GM20431 (cell line): Measurements from ENCODE around the gene NEURL3.
"Not testable (repeated sequence)": the region's sequence is repeated elsewhere in the genome, so short reads cannot be mapped to it uniquely, and the experiment has no call there.

ENCODE experiments used
- in situ Hi-C: fragments of 300-500 bp; cut with MseI, MboI; formaldehyde crosslinking; loops from one replicate; pipeline ENCODE4 v1.15.0; 2020; ENCODE audit warnings: low sequenced_read_pairs; ENCODE audit not compliant: unreplicated experiment

Gene NEURL3

DNA sequence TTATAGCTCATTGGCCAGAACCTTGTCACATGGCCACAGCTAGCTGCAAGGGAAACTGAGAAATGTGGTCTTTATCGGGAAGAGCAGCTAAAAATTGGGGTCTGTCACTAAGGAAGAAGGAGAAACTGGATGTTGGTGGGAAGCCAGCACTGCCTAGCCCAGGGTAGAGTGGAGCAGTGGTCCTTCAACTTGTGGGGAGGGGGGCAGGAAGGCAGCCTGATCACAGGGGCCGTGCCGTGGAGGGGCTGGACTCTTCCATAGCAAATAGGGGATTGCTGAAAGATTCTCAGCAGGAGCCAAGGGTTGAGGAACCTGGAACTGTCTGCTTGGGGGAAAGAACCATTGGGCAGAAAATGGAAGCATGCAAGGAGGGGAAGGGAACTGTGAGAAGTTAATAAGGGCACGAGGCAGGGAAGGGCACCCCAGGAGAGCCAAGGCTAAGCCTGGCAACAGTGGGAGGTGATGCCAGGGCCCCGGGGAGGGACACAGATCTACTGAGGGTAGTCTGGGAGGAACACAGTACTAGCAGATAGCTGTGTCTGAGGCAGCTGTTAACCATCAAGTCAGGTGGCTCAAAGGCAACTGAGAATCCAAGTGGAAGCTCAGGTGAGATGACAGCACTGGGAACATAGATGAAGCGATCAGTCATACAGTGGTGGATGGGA lies 5.9 kb upstream of the NEURL3 start:
- in situ Hi-C loops: loop anchor here (10.0 kb wide), 1 partner anchor 106 kb away; no protein-coding TSS in a partner anchor

DNA sequence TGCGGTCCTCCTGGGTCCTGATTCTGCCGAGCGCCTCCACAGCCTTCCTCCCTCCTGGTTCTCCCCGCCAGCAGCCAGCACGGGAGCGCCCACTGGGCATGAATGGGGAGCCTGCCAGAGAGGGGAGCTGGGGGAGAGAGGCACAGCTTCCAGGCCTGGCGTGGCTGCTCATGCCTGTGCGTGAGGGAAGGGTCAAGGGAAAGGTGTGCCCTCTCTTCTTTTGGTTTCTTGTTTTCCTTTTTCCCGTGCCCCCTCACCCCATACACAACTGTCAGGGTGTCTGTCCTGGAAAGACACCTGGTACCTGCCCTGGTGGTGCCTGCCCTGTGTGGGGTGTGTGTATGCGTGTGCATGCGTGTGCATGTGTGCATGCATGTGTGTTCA lies 4.7 kb upstream of the NEURL3 start:
- in situ Hi-C loops: loop anchor here (10.0 kb wide), 1 partner anchor 105 kb away; no protein-coding TSS in a partner anchor

DNA sequence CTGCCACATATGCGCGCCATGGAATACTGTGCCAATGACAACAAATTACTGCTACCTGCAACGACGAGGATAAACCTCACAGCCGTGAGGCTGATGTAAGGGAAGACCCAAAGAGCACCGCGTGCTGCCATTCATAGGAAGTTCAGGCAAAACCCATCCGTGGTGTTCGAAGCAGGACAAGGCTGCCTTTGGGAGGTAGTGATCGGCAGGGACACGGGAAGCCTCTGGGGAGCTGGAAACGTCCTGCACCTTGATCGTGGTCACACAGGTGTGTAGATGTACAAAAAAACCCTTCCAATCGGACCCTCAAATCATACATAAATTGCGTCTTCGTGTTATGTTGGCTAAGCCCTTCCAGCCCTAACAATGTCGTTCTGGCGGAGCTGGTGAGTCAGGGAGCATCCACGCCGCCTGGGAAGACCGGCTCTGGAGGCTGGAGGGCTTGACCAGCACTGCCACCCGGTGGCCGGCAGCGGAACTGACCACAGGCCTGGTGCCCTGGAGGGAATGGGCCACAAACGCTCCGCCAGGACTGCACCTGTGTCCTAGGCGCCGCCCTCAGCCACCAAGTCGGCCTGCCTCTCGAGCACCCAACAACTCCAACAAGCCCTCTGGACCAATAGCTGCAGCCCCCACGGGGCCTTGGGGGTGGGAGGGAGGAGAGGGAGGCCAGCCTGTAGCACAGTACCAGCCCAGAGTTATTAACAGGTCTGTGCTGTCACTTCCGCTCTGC lies 4.1 kb upstream of the NEURL3 start:
- in situ Hi-C loops: no loop called here

- in situ Hi-C loops: no loop called here
Observed at GRCh38 chr2:96508521-96509113, 3.5 kb upstream of the NEURL3 start.

DNA sequence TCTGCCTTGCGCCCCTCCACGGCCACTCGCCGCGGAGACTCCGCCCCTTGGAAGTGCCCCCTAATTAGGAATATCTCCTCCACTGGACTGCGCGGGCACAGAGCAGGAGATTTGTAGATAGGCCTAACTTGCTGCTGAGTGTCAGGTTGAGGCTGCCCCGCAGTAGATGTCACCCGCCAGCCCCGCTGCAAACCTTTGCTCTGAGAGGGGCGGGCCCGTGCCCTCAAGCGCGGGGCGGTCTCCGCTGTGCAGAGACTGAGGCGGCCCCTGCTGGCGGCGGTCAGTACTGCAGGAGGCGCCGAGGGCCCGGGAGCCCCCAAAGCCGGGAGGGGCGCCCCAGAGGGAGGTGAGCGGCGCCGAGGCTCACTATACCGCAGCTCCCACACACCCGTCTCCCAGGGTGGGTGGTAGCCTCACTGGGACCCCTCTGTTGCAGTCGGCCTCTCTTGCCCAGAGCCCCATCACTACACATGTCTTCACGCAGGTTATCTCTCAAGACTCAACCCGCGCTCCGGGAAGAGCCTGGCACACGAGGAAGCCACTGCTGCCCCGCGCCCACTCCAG lies 2.9 kb upstream of the NEURL3 start:
- in situ Hi-C loops: no loop called here

DNA sequence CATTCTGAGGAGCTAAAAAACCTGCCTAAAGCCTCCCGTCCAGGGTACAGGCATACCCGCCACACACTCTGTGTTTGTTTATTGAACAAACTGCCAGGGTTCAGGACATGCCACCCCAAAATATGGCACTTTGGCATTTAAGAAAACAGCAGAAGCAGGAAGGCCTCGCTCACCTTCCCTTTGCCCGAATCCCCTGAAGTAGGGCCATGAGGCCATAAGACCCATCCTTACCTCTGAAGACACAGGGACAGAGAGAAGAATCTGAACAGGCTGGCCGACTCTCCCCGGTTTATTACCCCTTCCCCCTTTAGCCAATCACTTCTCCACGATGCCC lies 1.7 kb upstream of the NEURL3 start:
- in situ Hi-C loops: no loop called here

DNA sequence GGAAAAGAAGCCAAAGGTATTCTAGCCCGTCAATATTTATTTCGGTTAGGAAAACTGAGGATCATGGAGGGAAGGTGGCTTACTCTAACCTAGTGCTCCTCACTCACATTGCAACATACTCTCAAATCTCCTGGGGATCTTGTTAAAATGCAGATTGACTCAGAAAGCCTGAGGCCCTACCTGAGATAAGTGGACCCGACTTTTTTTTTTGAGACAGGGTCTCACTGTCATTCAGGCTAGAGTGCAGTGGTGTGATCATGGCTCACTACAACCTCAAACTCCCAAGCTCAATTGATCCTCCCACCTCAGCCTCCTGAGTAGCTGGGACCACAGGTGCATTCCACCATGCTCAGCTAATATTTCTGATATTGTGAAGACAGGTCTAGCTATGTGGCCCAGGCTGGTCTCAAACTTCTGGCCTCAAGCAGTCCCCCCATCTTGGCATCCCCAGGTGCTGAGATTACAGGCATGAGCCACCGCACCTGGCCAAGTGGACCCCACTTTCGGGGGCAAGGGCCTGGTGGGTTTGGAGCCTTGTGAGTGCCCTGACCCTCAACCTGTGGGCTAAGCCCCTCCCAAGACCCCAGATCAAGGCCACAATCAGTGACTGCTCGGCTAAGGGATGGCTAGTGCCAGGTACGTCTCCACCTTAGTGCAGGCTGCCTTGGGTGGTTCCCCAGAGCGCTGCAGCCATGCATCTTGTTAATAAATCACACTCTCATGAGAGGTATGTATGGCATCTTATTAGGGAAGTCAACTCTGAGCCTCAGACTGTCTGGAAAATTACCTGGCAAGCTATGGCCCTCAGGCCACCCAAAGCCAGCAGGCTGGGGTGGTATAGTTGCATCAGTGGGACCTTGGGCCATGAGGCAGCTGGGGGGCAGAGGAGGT lies 1.1 kb upstream of the NEURL3 start:
- in situ Hi-C loops: no loop called here

DNA sequence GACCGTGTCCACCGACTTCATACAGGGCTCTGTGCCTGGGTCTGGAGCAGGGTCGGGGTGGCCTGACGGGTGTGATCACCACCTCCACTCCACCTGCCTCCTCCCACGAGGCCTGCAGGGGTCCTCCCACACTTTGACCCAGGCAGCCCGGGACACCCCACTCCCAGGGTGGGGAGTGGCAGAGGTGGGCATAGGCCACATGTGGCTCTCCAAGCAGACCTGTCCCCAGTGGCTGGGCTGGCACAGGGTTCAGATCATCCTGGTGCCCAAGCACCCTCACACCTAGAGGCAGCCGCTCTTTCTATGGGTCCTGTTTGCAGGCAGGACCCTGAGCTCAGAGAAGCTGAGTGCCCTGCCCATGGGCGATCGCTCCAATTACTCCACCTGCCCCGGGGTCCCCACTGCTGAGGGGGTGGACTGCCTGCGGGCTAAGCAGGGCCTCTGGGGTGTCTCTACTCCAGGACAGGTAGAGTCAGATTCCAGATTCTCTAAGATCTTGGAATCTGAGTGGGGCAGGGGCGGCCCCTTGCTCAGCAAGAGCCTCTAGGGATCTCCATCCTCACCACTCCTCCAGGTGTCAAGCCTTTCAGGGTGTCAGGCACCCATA lies 1.4 kb downstream of the NEURL3 start:
- in situ Hi-C loops: no loop called here

DNA sequence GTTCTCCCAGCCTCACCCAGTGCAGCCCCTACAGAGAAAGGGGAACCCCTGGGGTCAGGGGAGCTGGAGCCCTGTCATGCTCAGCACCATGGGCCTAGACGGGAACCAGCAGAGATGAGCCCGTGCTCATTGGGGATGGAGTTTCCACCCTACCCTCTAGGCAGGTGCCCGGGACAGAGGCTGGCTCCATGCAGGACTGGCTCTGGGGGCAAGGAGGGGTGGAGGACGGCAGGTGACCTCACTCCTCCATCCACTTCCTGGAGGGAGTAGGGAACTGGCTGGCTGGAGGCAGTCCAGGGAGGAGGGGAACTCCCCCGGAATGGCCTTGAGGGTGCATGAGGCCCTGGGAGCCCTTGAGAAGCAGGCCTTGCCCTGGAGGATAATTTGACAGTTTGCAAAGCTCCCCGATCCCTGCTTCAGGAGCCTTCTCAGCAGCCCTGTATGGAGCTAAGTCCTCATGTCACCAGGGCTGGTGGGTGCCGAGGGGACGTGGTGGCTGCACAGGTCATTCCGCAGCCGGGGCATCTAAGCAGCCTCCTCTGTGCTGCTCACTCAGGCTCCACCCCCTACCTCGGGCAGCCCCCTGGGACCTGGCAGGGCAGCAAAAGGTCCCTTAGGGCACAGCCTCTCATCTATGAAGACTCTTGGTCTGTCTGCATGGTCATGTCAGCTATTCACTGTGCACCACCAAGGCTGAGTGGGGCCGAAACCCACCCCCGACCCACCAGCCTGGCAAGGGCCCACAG lies 2.1 kb downstream of the NEURL3 start:
- in situ Hi-C loops: no loop called here

GRCh38 chr2:96501886-96502810 lies 3.0 kb downstream of the NEURL3 start:
- in situ Hi-C loops: no loop called here

DNA sequence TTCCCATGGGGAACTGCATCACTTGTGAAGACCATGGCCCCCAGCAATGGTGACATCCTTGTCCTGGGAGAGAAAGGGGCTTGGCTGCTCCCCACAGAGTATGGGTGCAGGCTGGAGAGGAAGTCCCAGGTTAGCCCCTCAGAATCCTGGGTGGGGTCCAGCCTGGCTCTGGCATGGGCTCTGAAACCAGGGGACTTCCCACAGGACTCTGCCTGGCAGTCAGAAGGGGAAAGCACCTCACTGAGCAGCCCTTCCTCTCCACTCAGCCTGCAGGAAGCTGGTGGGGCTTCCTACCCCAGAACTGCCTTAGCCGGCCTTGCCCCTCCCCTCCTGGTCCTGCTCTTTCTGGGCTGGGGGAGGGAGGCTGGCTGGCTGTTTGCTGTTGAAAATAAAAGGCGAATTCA lies 3.7 kb downstream of the NEURL3 start:
- in situ Hi-C loops: no loop called here

- in situ Hi-C loops: no loop called here
Observed at GRCh38 chr2:96500385-96501066, 4.6 kb downstream of the NEURL3 start.

DNA sequence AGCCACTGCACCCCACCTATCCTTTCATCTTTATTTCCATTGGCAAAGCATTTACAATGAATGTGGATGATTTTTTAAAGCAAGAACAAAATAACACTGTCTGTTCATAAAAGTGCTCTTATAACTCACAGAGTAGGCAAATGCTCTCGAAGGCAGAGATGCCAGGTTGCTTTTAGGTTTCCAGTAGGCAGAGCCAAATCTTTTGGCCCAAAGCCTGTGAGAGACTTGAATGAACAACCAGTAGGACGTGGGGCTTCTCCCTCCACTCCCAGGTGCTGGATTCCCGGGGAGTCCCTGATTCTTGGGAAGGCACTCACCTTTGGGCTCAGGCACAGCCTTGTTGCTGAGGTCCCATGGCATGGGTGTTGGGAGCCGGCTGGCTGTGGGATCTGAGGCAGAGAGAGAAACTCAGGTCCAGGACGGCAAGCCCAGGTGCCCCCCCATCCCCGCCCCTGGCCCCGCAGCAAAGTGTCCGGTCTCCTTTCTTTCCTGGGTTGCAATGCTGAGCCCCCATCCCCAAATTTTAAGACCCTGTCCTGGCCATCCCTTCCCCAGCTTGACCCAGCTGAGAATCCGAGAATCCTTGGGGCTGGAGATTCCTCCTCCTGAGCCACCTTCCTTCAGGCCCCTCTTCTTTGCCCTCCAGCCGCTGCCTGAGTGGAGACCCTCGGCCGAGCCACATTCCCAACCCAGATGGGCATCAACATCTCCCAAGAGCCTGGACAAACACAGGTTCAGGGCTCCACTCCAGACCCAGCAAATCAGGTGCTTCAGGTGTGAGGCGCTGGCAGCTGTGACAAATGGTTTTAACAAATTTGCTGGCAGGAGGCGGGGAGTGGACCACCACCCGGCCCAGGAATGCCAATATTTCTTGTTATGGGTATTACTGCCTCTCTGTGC lies 5.8 kb downstream of the NEURL3 start:
- in situ Hi-C loops: no loop called here

GRCh38 chr2:96498611-96499010 lies 6.5 kb downstream of the NEURL3 start:
- in situ Hi-C loops: not testable (repeated sequence)

- in situ Hi-C loops: no loop called here
Observed at GRCh38 chr2:96498021-96498431, 7.1 kb downstream of the NEURL3 start.

DNA sequence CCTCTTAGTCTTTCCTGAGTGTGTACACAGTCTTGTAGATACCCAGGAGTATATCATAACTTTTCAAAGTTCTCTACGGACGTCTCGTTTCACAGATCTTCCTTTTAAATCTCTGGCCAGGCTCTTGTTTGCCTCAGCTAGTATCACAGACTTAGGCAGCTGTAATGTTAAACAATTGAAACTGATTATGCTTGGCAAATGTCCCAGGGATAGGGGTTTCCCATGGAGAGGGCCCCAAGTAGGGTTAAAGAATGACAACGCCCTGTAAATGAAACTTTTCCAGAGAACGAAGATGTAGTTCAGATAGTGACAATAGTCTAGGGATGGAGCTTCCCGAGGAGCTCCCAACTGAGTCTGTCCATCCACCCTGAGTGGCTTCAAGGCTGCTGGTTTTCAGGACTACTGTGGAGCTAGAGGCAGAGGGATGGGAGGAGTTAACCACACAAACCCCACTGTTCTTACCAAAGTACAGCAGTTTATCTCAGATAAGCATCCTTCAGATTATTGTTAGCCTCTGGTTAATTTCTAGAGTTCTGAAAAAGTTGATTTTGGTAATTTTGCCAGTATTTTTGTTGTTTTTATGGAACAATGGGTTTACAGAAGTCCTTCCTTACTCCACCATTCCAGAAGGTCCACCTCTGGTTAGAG lies 9.1 kb downstream of the NEURL3 start:
- in situ Hi-C loops: no loop called here
